Sigmoid colon (tissue), 4 donors: ENCODE measurements around the gene MEAF6.

Experiments used
- CTCF ChIP-seq, 4 experiments: fragments of 450-650 bp in 3 of 4; fragments of 200-600 bp in 1 of 4; IDR thresholded peaks; one replicate each; pipeline ENCODE4 v1.5.1; 2016 to 2019; ENCODE audit warnings: antibody characterized with exemption in 4 of 4, mild to moderate bottlenecking in 3 of 4, moderate library complexity in 2 of 4
- EP300 ChIP-seq, 4 donors: sonication (generic); formaldehyde crosslinking; IDR thresholded peaks; one replicate each; pipeline ENCODE4 v1.6.1; 2017; ENCODE audit warnings: antibody characterized with exemption in 4 of 4

- TF ChIP-seq CTCF (IDR thresholded peaks at IDR 0.05): no peak
- TF ChIP-seq EP300 (IDR thresholded peaks at IDR 0.05): no peak
Measured at GRCh38 chr1:37483785-37484184, 30.8 kb downstream of the MEAF6 start.
